Activated T-cell treated with anti-CD3 and anti-CD28 coated beads, Interleukin-2, amount 50 U/mL, for 72 hours (primary cell): Measurements from ENCODE around the gene ADAMTS19. TPM values are rescaled to one million over a fixed set of nuclear protein-coding genes. Genes with fewer than 3 reads are reported as not detected.
"Not testable (repeated sequence)": the region's sequence is repeated elsewhere in the genome, so short reads cannot be mapped to it uniquely, and the experiment has no call there.

Experiments
- ATAC-seq, 2 donors: fragments of 150-1000 bp; cut with Tn5 transposase; replicated peaks in 1 of 2; 2 replicates each; pipeline ENCODE4 v1.10.0; 2021; ENCODE audit warnings: moderate library complexity in 2 of 2, mild to moderate bottlenecking in 1 of 2
- DNase-seq, 2 donors: peaks; one replicate each; pipeline ENCODE4 v3.0.0; 2021 to 2022; ENCODE audit warnings: mixed read lengths in 1 of 2
- H3K27ac Mint-ChIP-seq: one replicate; pipeline ENCODE4 v1.8.0; 2022; ENCODE audit warnings: mild to moderate bottlenecking, moderate library complexity, mixed read lengths
- H3K27me3 Mint-ChIP-seq: one replicate; pipeline ENCODE4 v1.8.0; 2022; ENCODE audit warnings: low read depth, mixed read lengths
- H3K36me3 Mint-ChIP-seq, 2 donors: one replicate each; pipeline ENCODE4 v1.8.0; 2022; ENCODE audit warnings: mixed read lengths in 2 of 2, mild to moderate bottlenecking in 1 of 2; ENCODE audit not compliant: insufficient read depth in 2 of 2
- H3K4me1 Mint-ChIP-seq: one replicate; pipeline ENCODE4 v1.8.0; 2022; ENCODE audit warnings: low read depth, mixed read lengths
- H3K4me3 Mint-ChIP-seq, 2 donors: one replicate each; pipeline ENCODE4 v1.8.0; 2022; ENCODE audit warnings: mild to moderate bottlenecking in 2 of 2, mixed read lengths in 2 of 2, moderate library complexity in 2 of 2
- H3K9me3 Mint-ChIP-seq, 2 donors: one replicate each; pipeline ENCODE4 v1.8.0; 2022; ENCODE audit warnings: mixed read lengths in 2 of 2
- total RNA-seq, 2 donors: library from RNA; stranded (reverse); gene quantifications; one replicate each; pipeline ENCODE4 v1.2.3, GENCODE V29; 2022

The ADAMTS19 gene, protein sequence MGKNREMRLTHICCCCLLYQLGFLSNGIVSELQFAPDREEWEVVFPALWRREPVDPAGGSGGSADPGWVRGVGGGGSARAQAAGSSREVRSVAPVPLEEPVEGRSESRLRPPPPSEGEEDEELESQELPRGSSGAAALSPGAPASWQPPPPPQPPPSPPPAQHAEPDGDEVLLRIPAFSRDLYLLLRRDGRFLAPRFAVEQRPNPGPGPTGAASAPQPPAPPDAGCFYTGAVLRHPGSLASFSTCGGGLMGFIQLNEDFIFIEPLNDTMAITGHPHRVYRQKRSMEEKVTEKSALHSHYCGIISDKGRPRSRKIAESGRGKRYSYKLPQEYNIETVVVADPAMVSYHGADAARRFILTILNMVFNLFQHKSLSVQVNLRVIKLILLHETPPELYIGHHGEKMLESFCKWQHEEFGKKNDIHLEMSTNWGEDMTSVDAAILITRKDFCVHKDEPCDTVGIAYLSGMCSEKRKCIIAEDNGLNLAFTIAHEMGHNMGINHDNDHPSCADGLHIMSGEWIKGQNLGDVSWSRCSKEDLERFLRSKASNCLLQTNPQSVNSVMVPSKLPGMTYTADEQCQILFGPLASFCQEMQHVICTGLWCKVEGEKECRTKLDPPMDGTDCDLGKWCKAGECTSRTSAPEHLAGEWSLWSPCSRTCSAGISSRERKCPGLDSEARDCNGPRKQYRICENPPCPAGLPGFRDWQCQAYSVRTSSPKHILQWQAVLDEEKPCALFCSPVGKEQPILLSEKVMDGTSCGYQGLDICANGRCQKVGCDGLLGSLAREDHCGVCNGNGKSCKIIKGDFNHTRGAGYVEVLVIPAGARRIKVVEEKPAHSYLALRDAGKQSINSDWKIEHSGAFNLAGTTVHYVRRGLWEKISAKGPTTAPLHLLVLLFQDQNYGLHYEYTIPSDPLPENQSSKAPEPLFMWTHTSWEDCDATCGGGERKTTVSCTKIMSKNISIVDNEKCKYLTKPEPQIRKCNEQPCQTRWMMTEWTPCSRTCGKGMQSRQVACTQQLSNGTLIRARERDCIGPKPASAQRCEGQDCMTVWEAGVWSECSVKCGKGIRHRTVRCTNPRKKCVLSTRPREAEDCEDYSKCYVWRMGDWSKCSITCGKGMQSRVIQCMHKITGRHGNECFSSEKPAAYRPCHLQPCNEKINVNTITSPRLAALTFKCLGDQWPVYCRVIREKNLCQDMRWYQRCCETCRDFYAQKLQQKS
- not detected for total RNA-seq

- H3K4me1 Mint-ChIP-seq: peaks cover 5% of the 10 kb centered on the region
- H3K27me3 Mint-ChIP-seq: peaks cover 59% of the 10 kb centered on the region
- peaks cover 0 to 4% of the 10 kb centered on the region in 2 donors for H3K36me3 Mint-ChIP-seq
- DNase-seq: peak; percentile 15 to 44
- ATAC-seq: peak; percentile 73 to 85
- H3K4me3 Mint-ChIP-seq: peak within 1 kb of the TSS; percentile 80
- H3K9me3 Mint-ChIP-seq: peaks cover 0 to 2% of the 10 kb centered on the region in 2 donors
- H3K27ac Mint-ChIP-seq: no peak within 1 kb of the TSS
Measured at GRCh38 chr5:129459777-129460671, at the start of gene ADAMTS19. Gene ADAMTS19 (plus strand): TSS chr5:129460298. CDS start chr5:129460392, 94 bp downstream.

DNA sequence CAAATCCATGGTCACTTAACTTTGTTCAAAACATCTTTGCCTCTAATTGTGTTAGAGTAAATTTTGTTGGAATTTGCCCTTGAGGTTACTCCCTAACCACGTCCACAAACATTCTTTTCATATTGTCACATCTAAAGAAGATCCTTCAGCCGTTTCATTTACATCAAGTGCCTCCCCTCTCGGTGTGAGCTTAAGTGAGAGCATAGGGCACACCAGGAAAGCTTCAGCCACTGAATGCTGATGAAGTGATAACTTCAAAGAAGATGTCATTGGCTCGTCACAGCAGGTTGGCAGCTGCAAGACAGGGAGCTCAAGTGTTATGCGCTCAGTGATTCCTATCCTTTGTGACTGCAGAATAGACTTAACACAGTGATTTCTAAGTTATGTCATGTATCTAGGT, 49.6 kb upstream of the ADAMTS19 start:
- no peaks in the 10 kb centered on the region for H3K36me3 Mint-ChIP-seq
- H3K27ac Mint-ChIP-seq: no peak overlapping the region
- no peaks in the 10 kb centered on the region for H3K4me1 Mint-ChIP-seq
- H3K27me3 Mint-ChIP-seq: no peaks in the 10 kb centered on the region
- H3K4me3 Mint-ChIP-seq: no peak overlapping the region
- H3K9me3 Mint-ChIP-seq: peaks cover 1 to 6% of the 10 kb centered on the region in 2 donors
- DNase-seq (no peak), ATAC-seq (no peak)

GRCh38 chr5:129412721-129413120, 47.4 kb upstream of the ADAMTS19 start:
- Mint-ChIP-seq H3K27me3 (no peaks in the 10 kb centered on the region), H3K4me1 (no peaks in the 10 kb centered on the region), H3K36me3 (no peaks in the 10 kb centered on the region), H3K4me3 (no peak overlapping the region), H3K27ac (no peak overlapping the region), H3K9me3 (peaks cover 1 to 6% of the 10 kb centered on the region in 2 donors)
- DNase-seq (no peak), ATAC-seq (no peak)

GRCh38 chr5:129413570-129413969, 46.5 kb upstream of the ADAMTS19 start:
- H3K36me3 Mint-ChIP-seq: no peaks in the 10 kb centered on the region
- peaks cover 1 to 6% of the 10 kb centered on the region in 2 donors for H3K9me3 Mint-ChIP-seq
- DNase-seq: no peak
- no peaks in the 10 kb centered on the region for H3K4me1 Mint-ChIP-seq
- no peak for ATAC-seq
- no peaks in the 10 kb centered on the region for H3K27me3 Mint-ChIP-seq
- no peak overlapping the region for H3K4me3 Mint-ChIP-seq
- no peak overlapping the region for H3K27ac Mint-ChIP-seq

- Mint-ChIP-seq H3K4me1 (no peaks in the 10 kb centered on the region), H3K27me3 (no peaks in the 10 kb centered on the region), H3K36me3 (no peaks in the 10 kb centered on the region), H3K4me3 (no peak overlapping the region), H3K9me3 (peaks cover 2 to 4% of the 10 kb centered on the region in 2 donors), H3K27ac (no peak overlapping the region)
- ATAC-seq (no peak), DNase-seq (no peak)
Measured at GRCh38 chr5:129419292-129419691, 40.8 kb upstream of the ADAMTS19 start.

DNA sequence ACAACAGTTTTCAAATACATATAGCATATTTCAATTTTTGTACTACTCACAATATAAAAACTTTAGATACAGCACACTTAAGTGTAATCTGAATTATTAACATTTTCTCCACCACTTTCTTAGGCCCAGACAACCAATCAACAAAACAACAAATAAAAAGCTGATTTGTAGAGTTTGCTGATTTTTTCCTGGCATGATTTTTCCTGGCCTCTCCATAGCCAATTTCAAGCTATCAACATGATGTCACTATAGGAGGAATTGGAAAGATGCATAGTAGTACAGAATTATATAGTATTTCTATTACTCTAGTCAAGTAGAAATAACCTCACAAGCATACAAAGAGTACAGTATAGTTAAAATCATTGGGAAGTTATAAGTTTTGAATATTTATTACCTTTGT, 35.1 kb upstream of the ADAMTS19 start:
- peaks cover 0 to 7% of the 10 kb centered on the region in 2 donors for H3K9me3 Mint-ChIP-seq
- no peak overlapping the region for H3K4me3 Mint-ChIP-seq
- no peak for DNase-seq
- no peaks in the 10 kb centered on the region for H3K4me1 Mint-ChIP-seq
- no peaks in the 10 kb centered on the region for H3K36me3 Mint-ChIP-seq
- no peak overlapping the region for H3K27ac Mint-ChIP-seq
- no peaks in the 10 kb centered on the region for H3K27me3 Mint-ChIP-seq
- no peak for ATAC-seq

- no peak for ATAC-seq
- H3K9me3 Mint-ChIP-seq: peaks cover 0 to 7% of the 10 kb centered on the region in 2 donors
- H3K27me3 Mint-ChIP-seq: no peaks in the 10 kb centered on the region
- no peak for DNase-seq
- H3K27ac Mint-ChIP-seq: no peak overlapping the region
- no peaks in the 10 kb centered on the region for H3K4me1 Mint-ChIP-seq
- H3K36me3 Mint-ChIP-seq: no peaks in the 10 kb centered on the region
- no peak overlapping the region for H3K4me3 Mint-ChIP-seq
Measured at GRCh38 chr5:129426071-129426470, 34.0 kb upstream of the ADAMTS19 start.

DNA sequence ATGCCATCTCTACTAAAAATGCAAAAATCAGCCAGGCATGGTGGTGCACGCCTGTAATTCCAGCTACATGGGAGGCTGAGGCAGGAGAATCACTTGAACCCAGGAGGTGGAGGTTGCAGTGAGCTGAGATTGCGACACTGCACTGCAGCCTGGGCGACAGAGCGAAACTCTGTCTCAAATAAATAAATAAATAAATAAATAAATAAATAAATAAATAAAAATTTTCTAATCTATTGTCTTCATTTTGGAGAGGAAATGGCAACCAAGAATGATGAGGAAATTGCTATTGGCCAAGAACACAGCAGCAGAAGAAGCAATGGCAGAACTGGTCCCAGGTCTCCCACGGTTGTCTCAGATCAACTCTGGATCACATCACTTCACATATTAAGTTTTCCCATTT, 31.5 kb upstream of the ADAMTS19 start:
- H3K9me3 Mint-ChIP-seq, H3K27ac Mint-ChIP-seq, H3K4me3 Mint-ChIP-seq, H3K4me1 Mint-ChIP-seq, H3K27me3 Mint-ChIP-seq, ATAC-seq, DNase-seq, H3K36me3 Mint-ChIP-seq: not testable (repeated sequence)

DNA sequence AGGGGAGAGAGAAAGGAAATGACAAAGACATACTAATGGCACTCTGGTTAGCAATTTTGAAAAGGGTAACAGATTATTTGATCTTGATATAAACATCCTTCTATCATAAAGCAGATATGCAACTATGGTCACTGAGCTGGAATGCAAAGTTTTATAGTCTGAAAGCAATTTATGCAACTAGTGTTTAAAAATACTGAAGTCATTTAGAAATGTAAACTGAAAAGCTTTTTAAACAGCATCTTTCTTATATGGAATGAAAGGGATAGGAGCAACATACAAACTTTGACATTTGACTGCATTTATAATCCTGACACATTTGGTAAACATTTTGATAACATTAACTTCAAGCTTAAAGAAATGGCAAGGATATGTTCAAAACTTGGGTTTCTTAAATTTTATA, 28.7 kb upstream of the ADAMTS19 start:
- ATAC-seq: no peak
- Mint-ChIP-seq H3K4me3 (no peak overlapping the region), H3K27ac (no peak overlapping the region), H3K36me3 (no peaks in the 10 kb centered on the region), H3K9me3 (peaks cover 0 to 5% of the 10 kb centered on the region in 2 donors), H3K4me1 (no peaks in the 10 kb centered on the region), H3K27me3 (no peaks in the 10 kb centered on the region)
- DNase-seq: no peak

DNA sequence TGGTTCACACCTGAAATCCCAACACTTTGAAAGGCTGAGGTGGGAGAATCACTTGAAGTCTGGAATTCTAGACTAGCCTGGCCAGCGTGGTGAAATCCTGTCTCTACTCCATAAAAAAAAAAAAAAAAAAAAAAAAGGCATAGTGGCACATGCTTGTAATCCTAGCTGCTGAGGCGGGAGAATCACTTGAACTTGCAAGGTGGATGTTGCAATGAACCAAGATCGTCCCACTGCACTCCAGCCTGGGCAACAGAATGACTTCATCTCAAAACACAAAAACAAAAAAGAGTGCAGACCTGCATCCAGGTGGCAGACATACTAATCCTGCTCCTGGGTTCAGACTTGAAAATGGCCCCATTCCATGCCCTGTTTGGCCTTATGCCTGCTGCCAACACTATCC, 21.8 kb upstream of the ADAMTS19 start:
- H3K4me1 Mint-ChIP-seq: no peaks in the 10 kb centered on the region
- no peaks in the 10 kb centered on the region for H3K27me3 Mint-ChIP-seq
- H3K4me3 Mint-ChIP-seq: no peak overlapping the region
- H3K9me3 Mint-ChIP-seq: peaks cover 2% of the 10 kb centered on the region in 2 donors
- no peak for DNase-seq
- no peak overlapping the region for H3K27ac Mint-ChIP-seq
- no peaks in the 10 kb centered on the region for H3K36me3 Mint-ChIP-seq
- ATAC-seq: no peak

DNA sequence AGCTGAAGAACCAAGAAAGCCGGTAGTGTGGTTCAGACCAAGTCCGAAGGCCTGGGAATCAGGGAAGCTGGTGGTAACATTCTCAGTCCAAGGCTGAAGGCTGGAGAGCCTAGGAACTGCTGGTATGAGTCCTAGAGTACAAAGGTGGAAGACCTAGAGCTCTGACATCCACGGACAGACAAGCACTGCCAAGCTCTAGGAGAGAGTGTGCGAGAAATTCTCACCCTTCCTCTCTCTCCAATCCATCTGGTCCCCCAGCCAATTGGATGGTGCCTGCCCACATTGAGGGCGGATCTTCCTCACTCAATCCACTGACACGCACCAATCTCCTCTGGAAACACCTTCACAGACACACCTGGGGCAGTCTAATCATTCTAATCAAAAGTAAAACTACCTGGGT, 19.7 kb upstream of the ADAMTS19 start:
- no peak for DNase-seq
- Mint-ChIP-seq H3K4me1 (no peaks in the 10 kb centered on the region), H3K36me3 (no peaks in the 10 kb centered on the region), H3K27ac (no peak overlapping the region), H3K9me3 (peaks cover 2% of the 10 kb centered on the region in 2 donors), H3K27me3 (no peaks in the 10 kb centered on the region), H3K4me3 (no peak overlapping the region)
- ATAC-seq: no peak

GRCh38 chr5:129441096-129441495, 19.0 kb upstream of the ADAMTS19 start:
- H3K4me3 Mint-ChIP-seq: no peak overlapping the region
- no peak for ATAC-seq
- no peaks in the 10 kb centered on the region for H3K27me3 Mint-ChIP-seq

More at GRCh38 chr5:129441096-129441495, 19.0 kb upstream of the ADAMTS19 start:
- no peak overlapping the region for H3K27ac Mint-ChIP-seq
- no peaks in the 10 kb centered on the region for H3K4me1 Mint-ChIP-seq
- H3K9me3 Mint-ChIP-seq: peaks cover 2% of the 10 kb centered on the region in 2 donors
- no peak for DNase-seq
- H3K36me3 Mint-ChIP-seq: no peaks in the 10 kb centered on the region
